ENCODE data around the gene RPL39L.

DNA sequence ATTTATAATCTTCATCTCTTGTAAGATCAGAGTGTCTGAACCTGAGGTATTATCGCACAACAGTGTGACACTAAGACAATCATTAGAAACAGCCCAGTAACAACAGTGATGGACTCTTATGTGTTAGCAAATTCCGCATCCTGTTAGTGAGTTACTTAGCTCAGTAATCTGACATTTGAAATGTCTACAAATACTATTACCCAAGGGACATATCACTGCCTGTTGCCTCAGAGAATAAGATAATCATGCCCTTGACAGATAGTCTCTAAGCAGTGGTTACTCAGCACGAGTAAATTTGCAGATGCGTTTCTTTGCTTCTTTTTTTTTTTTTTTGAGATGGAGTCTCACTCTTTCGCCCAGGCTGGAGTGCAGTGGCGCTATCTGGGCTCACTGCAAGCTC, 44.6 kb upstream of the RPL39L start:
- TF ChIP-seq EZH2 (IDR thresholded peaks at IDR 0.05) (no peak), POLR2AphosphoS5 (IDR thresholded peaks at IDR 0.05; ENCODE audit: borderline replicate concordance, low read depth, low read length) (no peak)
